ENCODE results near the gene POLR2J.

POLR2J gene

DNA sequence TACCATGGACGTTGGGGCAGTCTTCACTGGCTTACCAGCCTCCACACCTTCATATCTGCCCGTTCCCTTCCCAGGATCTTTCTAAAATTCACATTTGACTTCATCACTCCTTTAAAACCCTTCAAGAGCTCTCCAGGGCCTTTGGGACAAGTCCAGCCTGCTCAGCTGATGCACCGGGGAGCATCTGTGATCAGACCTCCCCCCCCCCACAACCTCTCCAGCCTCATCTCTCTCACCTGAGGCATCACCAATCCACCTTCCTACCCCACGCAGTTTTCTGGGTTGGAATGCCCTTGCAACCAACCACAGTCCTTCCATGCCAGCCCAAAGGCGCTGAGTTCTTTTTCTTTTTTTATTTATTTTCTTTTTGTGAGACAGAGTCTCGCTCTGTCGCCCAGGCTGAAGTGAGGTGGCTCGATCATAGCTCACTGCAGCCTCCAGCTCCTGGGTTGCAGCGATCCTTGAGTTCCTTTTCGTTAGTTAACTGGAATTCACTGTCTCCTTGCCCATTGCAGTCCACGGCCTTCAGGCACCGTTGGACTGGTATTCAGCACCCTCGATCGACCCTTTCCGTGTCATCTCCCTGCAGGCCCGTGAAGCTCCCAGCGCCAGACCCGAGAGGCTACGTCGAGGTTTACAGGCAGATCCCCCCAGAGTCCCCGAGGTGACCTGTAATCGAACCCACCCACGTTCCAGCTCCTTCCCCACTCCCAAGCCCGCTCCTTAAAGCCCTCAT is 14.7 kb downstream of the POLR2J start:
- TF ChIP-seq, protein P1, sequence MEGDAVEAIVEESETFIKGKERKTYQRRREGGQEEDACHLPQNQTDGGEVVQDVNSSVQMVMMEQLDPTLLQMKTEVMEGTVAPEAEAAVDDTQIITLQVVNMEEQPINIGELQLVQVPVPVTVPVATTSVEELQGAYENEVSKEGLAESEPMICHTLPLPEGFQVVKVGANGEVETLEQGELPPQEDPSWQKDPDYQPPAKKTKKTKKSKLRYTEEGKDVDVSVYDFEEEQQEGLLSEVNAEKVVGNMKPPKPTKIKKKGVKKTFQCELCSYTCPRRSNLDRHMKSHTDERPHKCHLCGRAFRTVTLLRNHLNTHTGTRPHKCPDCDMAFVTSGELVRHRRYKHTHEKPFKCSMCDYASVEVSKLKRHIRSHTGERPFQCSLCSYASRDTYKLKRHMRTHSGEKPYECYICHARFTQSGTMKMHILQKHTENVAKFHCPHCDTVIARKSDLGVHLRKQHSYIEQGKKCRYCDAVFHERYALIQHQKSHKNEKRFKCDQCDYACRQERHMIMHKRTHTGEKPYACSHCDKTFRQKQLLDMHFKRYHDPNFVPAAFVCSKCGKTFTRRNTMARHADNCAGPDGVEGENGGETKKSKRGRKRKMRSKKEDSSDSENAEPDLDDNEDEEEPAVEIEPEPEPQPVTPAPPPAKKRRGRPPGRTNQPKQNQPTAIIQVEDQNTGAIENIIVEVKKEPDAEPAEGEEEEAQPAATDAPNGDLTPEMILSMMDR (IDR thresholded peaks at IDR 0.05): no peak

DNA sequence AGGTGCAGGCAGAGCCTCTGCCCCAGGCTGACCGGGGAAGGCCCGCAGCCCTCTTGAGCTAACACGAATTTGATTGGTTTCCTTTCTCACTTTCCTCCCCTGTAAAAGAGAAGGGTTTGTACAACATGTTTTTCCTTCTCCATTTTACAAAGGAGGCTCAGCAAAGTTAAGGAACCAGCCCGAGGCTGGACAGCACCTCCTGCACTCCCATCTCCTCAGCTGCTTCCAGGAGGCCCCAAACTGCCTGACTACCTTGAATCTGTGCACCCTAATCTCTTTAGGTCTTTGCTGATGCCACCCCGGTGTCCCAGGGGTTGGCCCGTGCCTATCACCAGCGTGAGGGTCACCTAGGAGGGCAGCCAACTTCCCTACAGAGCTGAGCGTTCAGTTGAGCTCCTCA is 18.3 kb downstream of the POLR2J start:
- TF ChIP-seq, protein P1 (IDR thresholded peaks at IDR 0.05): no peak

DNA sequence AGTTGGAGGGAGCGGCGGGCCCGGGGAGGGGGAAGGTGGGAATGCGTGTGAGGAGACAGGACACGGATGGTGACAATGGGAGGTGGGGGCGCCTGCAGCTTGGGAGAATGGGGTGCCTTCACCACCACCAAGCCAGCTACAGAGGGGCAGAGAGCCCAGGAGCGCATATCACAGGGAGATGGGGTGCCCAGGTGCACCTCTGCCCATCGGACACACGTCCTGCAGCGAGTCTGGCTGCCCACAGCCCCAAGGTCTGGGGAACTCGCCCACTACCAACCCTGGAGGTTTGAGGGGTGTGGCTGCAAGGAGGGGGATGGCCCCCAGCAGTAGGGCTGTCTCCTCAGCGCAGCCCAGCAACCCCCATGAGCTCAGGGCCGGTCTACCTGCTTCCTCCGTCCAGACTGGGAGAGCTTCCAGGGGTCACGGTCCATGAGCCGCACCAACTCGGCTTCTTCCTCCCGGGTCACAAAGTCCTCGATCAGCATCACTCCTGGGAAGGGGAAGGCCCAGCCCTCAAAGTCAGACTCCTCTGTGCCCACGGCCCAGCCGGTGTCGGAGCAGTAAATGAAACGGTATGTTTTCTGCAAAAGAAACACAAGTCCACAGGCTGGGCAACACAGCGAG is 19.4 kb downstream of the POLR2J start:
- TF ChIP-seq, protein P1 (IDR thresholded peaks at IDR 0.05): no peak

DNA sequence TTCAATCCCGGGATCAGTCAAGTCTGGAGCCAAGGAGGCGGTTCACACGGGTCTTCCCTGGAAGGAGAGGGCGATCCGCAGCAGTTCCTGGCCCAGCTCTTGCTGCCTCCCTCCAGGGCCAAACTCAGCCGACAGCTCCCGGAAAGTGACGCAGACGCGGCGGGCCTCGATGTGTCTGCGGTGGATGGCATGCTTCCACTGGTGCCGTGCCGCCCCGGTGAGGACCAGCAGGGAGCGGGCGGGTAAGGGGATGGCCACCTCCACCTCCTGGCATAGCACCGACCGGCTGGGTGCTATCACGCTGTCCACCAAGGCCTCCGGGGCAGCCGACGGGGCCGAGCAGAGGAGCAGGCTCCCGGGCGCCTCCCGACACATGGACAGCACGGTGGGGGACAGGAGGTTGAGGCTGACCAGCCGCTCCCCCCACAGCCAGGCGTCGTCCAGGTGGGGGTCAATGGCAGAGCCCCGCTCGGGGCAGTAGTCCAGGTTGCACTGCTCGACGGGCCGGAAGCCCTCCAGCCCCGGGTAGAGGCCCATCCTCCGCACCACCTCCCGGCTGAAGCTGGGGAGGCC is 21.3 kb downstream of the POLR2J start:
- TF ChIP-seq, protein P1 (IDR thresholded peaks at IDR 0.05): no peak

DNA sequence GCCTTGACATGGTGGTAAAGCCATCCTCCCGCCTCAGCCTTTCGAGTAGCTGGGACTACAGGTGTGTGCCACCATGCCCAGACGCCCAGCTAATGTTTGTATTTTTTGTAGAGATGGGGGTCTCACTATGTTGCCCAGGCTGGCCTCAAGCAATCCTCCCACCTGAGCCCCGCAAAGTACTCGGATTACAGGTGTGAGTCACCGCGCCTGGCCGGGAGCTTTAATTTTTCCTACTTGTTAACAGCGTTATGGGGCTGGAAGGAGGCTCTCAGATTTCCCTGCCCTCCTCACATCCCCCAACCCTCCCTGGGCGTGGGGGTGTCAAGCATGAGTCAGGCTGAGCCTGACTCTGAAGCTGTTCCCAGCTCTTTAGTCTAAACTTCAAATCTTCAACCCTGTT is 22.4 kb downstream of the POLR2J start:
- TF ChIP-seq, protein P1 (IDR thresholded peaks at IDR 0.05): no peak

DNA sequence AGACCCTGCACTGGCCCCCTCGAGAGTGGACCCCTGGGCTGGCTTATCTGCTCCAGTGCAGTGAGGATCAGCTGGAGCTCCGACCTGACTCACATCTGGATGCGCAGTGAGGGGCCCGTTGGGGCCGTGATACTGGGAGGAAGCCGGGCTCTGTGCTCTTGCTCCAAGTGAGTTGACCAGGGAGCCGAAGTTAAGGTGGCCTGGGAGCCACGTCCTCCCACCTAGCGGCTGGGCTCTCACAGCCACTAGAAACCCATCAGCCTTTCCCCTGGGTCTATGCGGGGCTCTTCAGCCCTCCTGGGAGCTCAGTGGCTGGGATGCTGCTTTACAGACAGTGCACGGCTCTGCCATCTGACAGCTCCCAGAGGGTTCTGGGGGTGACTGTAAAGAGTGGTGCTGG is 23.1 kb downstream of the POLR2J start:
- TF ChIP-seq, protein P1 (IDR thresholded peaks at IDR 0.05): no peak

DNA sequence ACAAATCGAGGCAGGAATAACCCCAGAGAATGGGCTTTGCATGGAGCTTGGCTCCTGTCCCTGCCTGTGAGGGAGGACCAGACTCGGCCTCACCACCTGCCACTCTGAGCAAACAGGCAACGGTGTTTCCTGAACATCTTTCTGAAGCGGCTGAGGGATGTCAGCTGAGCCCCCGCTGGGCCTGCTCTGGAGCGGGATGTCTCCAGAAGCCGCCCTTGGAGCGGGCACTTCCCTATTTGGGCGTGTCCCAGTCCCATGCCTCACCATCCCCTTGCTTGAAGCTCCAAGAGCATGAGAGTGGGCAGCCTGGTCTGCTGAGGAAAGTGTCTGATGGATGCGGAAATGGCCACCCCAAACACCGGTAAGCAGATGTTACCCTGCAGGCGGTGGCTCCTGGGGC is 24.3 kb downstream of the POLR2J start:
- TF ChIP-seq, protein P1 (IDR thresholded peaks at IDR 0.05): no peak

All from LNCAP (cell line).